Lung (tissue), 12 donors: ENCODE results near the gene GFRA1. TPM values are rescaled to one million over a fixed set of nuclear protein-coding genes. Genes with fewer than 3 reads are reported as not detected.

ENCODE experiments used
- ATAC-seq: fragments of 200-7000 bp; cut with Tn5 transposase; one replicate; pipeline ENCODE4 v1.9.1; 2020; ENCODE audit warnings: moderate number of reproducible peaks; ENCODE audit not compliant: insufficient read depth, low FRiP score
- DNase-seq, 3 donors: peaks; one replicate each; pipeline ENCODE4 v3.0.0-alpha.2; 2013 to 2017
- H3K27ac ChIP-seq, 2 donors: one replicate each; pipeline ENCODE4 v1.5.1; 2013; ENCODE audit warnings: mild to moderate bottlenecking in 2 of 2, moderate library complexity in 2 of 2, control low read depth in 1 of 2, inconsistent platforms in 1 of 2, low read depth in 1 of 2, low read length in 1 of 2
- H3K27me3 ChIP-seq, 3 donors: one replicate each; pipeline ENCODE4 v1.5.1; 2013; ENCODE audit warnings: low read length in 2 of 3; ENCODE audit not compliant: control insufficient read depth in 3 of 3, insufficient read depth in 3 of 3
- H3K36me3 ChIP-seq, 4 donors: one replicate each; pipeline ENCODE4 v1.5.1; 2013; ENCODE audit warnings: low read length in 4 of 4, mild to moderate bottlenecking in 1 of 4, moderate library complexity in 1 of 4; ENCODE audit not compliant: control insufficient read depth in 4 of 4, insufficient read depth in 4 of 4
- H3K4me1 ChIP-seq, 5 donors: one replicate each; pipeline ENCODE4 v1.5.1; 2013; ENCODE audit warnings: low read length in 5 of 5, mild to moderate bottlenecking in 2 of 5, moderate library complexity in 1 of 5; ENCODE audit not compliant: control insufficient read depth in 5 of 5, insufficient read depth in 5 of 5
- H3K4me3 ChIP-seq: one replicate; pipeline ENCODE4 v1.5.1; 2013; ENCODE audit warnings: mild to moderate bottlenecking, control low read depth, moderate library complexity
- H3K9ac ChIP-seq, 2 donors: one replicate each; pipeline ENCODE4 v1.5.1; 2013; ENCODE audit warnings: low read length in 2 of 2, control low read depth in 1 of 2; ENCODE audit not compliant: insufficient read depth in 1 of 2
- H3K9me3 ChIP-seq, 4 donors: one replicate each; pipeline ENCODE4 v1.5.1; 2013; ENCODE audit warnings: low read length in 3 of 4, mild to moderate bottlenecking in 1 of 4, moderate library complexity in 1 of 4; ENCODE audit not compliant: control insufficient read depth in 4 of 4, insufficient read depth in 3 of 4
- CTCF ChIP-seq: IDR thresholded peaks from 2 replicates; pipeline ENCODE4 v1.5.1; 2012; ENCODE audit warnings: mild to moderate bottlenecking; ENCODE audit errors: control extremely low read depth, extremely low read depth
- WGBS, 2 donors: extraction: QIAGEN DNeasy Blood & Tissue Kit; methylation state at CpG; one replicate each; pipeline ENCODE4 v1.1.7; 2013; 5-methylcytosine and 5-hydroxymethylcytosine counted together
- polyA plus RNA-seq, 2 donors: library from polyadenylated mRNA; stranded (reverse); fragments of 200-250 nt; gene quantifications; one replicate each; pipeline ENCODE4 v1.2.1, GENCODE V29; 2013
- total RNA-seq, 2 donors: library from RNA; depleted of rRNA in 1 of 2; stranded (reverse); fragments of >200 nt in 1 of 2; gene quantifications; one replicate each; pipeline ENCODE4 v1.2.1, GENCODE V29; 2014 to 2021
- donor health status: control.
- donor health status: control.
- donor health status: Bipolar disorder and iron deficiency.
- donor health status: healthy.
- donor health status: DM: yes; HTN: yes; CAD: no.

GFRA1 gene
- total and polyA plus RNA-seq, 4 donors, result 0.51 to 30.4 (median 1.4) TPM

DNA sequence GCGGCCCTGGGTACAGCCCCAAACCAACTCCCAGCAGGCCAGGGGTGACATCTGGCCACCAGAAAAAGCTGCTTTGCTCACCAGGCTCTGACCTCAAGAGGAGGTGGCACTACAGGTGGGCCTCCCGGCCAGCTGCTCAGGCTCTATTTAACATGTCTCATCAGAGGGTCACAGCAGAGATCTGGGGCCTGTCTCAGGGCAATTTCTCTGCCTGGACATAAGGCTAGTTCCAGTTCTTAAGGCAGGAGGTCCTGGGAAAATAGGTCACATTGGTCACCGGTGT is 88.6 kb downstream of the GFRA1 start:
- Histone ChIP-seq H3K36me3 (no peaks in the 10 kb centered on the region), H3K4me3 (no peak overlapping the region), H3K4me1 (peaks cover 0 to 7% (median 0%) of the 10 kb centered on the region in 5 donors), H3K27me3 (no peaks in the 10 kb centered on the region), H3K27ac (no peak overlapping the region), H3K9ac (no peak overlapping the region), H3K9me3 (no peaks in the 10 kb centered on the region)
- ATAC-seq, result no peak
- 77 to 78% methylated on average over 3 of the region's 3 CpGs for WGBS, 2 donors
- DNase-seq, result no peak
- no peak for TF ChIP-seq CTCF

- H3K36me3 ChIP-seq, result no peaks in the 10 kb centered on the region
- H3K27me3 ChIP-seq, result no peaks in the 10 kb centered on the region
- H3K4me1 ChIP-seq, result peaks cover 0 to 7% (median 0%) of the 10 kb centered on the region in 5 donors
- peak in 1 of 3 donors; percentile 22 for DNase-seq
- no peak for TF ChIP-seq CTCF
- WGBS, 2 donors, result 48 to 60% methylated on average over 5 of the region's 5 CpGs
- no peaks in the 10 kb centered on the region for H3K9me3 ChIP-seq
- no peak overlapping the region for H3K27ac ChIP-seq
- H3K4me3 ChIP-seq, result no peak overlapping the region
- no peak for ATAC-seq
- no peak overlapping the region for H3K9ac ChIP-seq
Observed at GRCh38 chr10:116183733-116184511, 89.1 kb downstream of the GFRA1 start.

GRCh38 chr10:116182426-116182825 is 90.6 kb downstream of the GFRA1 start:
- no peak for ATAC-seq
- 95 to 96% methylated on average over 2 of the region's 2 CpGs for WGBS, 2 donors

More at GRCh38 chr10:116182426-116182825, 90.6 kb downstream of the GFRA1 start:
- Histone ChIP-seq H3K9ac (no peak overlapping the region), H3K9me3 (no peaks in the 10 kb centered on the region), H3K4me1 (peaks cover 0 to 7% (median 0%) of the 10 kb centered on the region in 5 donors), H3K27me3 (no peaks in the 10 kb centered on the region), H3K4me3 (no peak overlapping the region), H3K27ac (no peak overlapping the region), H3K36me3 (no peaks in the 10 kb centered on the region)
- TF ChIP-seq CTCF, result no peak
- DNase-seq, result peak in 1 of 3 donors; percentile 28
